ENCODE data around the gene UBE2G2. TPM values are rescaled to one million over a fixed set of nuclear protein-coding genes. Genes with fewer than 3 reads are reported as not detected.
A peak's percentile ranks its signal among the peaks of the same experiment; 100 is the strongest.

Gene UBE2G2
- total and polyA plus RNA-seq, 2 of the 4 experiments (the other 2 are of a cell fraction), result 65.4 to 91.7 TPM

DNA sequence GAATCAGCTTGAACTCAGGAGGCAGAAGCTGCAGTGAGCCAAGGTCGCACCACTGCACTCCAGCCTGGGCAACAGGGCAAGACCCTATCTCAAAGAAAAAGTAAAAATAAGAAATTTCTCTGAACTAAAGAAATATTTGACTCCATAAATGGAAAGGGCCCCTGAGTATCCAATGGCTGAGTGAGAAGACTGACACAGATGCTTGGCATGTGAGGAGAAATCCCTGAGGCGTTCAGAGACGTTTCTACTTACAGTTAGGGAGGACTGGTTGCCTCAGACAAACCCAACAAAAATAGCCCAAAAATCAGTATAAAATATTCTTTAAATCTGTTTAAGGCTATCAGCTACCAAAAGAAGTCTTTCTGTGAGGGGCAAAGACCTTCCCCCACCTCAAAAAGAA, 19.2 kb upstream of the UBE2G2 start:
- no peaks in the 10 kb centered on the region for H3K36me3 ChIP-seq (ENCODE audit: control insufficient read depth, insufficient read depth, low read length)
- TF ChIP-seq RAD21 (IDR thresholded peaks at IDR 0.05; ENCODE audit: low read length) (no peak), RCOR1 (IDR thresholded peaks at IDR 0.05; ENCODE audit: insufficient replicate concordance, low read length) (no peak), CEBPB (IDR thresholded peaks at IDR 0.05; ENCODE audit: low read depth, low read length) (no peak), BHLHE40 (IDR thresholded peaks at IDR 0.05; ENCODE audit: low read depth, low read length) (no peak), FOS (IDR thresholded peaks at IDR 0.05; ENCODE audit: low read depth, low read length) (no peak), SMC3 (IDR thresholded peaks at IDR 0.05; ENCODE audit: low read depth, low read length) (no peak), MAZ (IDR thresholded peaks at IDR 0.05; ENCODE audit: borderline replicate concordance, low read depth, low read length) (no peak), NFE2L2 (IDR thresholded peaks at IDR 0.05; ENCODE audit: low read depth, low read length) (no peak), POLR2A (IDR thresholded peaks at IDR 0.05; ENCODE audit: low read depth, low read length) (no peak), RFX5 (IDR thresholded peaks at IDR 0.05; ENCODE audit: low read depth, low read length) (no peak), MAFK (IDR thresholded peaks at IDR 0.05; ENCODE audit: low read depth, low read length) (no peak), CHD1 (IDR thresholded peaks at IDR 0.05; ENCODE audit: low read depth, low read length) (no peak), MXI1 (IDR thresholded peaks at IDR 0.05; ENCODE audit: borderline replicate concordance, low read depth, low read length) (no peak)
- TF ChIP-seq, protein P1, sequence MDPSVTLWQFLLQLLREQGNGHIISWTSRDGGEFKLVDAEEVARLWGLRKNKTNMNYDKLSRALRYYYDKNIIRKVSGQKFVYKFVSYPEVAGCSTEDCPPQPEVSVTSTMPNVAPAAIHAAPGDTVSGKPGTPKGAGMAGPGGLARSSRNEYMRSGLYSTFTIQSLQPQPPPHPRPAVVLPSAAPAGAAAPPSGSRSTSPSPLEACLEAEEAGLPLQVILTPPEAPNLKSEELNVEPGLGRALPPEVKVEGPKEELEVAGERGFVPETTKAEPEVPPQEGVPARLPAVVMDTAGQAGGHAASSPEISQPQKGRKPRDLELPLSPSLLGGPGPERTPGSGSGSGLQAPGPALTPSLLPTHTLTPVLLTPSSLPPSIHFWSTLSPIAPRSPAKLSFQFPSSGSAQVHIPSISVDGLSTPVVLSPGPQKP (IDR thresholded peaks at IDR 0.05; ENCODE audit: borderline replicate concordance, low read depth, low read length), result no peak
- TF ChIP-seq, protein P2, sequence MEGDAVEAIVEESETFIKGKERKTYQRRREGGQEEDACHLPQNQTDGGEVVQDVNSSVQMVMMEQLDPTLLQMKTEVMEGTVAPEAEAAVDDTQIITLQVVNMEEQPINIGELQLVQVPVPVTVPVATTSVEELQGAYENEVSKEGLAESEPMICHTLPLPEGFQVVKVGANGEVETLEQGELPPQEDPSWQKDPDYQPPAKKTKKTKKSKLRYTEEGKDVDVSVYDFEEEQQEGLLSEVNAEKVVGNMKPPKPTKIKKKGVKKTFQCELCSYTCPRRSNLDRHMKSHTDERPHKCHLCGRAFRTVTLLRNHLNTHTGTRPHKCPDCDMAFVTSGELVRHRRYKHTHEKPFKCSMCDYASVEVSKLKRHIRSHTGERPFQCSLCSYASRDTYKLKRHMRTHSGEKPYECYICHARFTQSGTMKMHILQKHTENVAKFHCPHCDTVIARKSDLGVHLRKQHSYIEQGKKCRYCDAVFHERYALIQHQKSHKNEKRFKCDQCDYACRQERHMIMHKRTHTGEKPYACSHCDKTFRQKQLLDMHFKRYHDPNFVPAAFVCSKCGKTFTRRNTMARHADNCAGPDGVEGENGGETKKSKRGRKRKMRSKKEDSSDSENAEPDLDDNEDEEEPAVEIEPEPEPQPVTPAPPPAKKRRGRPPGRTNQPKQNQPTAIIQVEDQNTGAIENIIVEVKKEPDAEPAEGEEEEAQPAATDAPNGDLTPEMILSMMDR (conservative IDR thresholded peaks at IDR 0.05; ENCODE audit: low read depth, low read length), result no peak
- TF ChIP-seq, protein P3, sequence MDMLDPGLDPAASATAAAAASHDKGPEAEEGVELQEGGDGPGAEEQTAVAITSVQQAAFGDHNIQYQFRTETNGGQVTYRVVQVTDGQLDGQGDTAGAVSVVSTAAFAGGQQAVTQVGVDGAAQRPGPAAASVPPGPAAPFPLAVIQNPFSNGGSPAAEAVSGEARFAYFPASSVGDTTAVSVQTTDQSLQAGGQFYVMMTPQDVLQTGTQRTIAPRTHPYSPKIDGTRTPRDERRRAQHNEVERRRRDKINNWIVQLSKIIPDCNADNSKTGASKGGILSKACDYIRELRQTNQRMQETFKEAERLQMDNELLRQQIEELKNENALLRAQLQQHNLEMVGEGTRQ (IDR thresholded peaks at IDR 0.05; ENCODE audit: low read depth, low read length), result no peak
- no TSS peak for BruUV-seq (replicated peaks)
- in situ Hi-C loops (cut with MboI; ENCODE audit: low sequenced_read_pairs) (loop anchor here (25.0 kb wide), 1 partner anchor 291 kb away; no protein-coding TSS in a partner anchor), intact Hi-C loops (cut with micrococcal nuclease) (no loop called here), dilution Hi-C loops (cut with HindIII; ENCODE audit: low sequenced_read_pairs, unreplicated experiment) (no loop called here)
- no peak overlapping the region for H3K27ac ChIP-seq (ENCODE audit: insufficient read depth, low read length)
- H3K9me1 ChIP-seq (ENCODE audit: insufficient read depth, low read length), result peaks cover 8% of the 10 kb centered on the region
- WGBS, 2 experiments (ENCODE audit: extremely low coverage in 2 of 2, insufficient read length in 1 of 2), result no CpG with 5 or more reads among the region's 3 CpGs
- H3K79me1 ChIP-seq (ENCODE audit: low read depth in 1 of 2, low read length in 2 of 2), result peaks cover 4 to 26% of the 10 kb centered on the region in 2 experiments
- H2AK9ac ChIP-seq (replicated peaks; ENCODE audit: low read depth, low read length, poor library complexity), result no peak overlapping the region
- H2BK5ac ChIP-seq (ENCODE audit: low read depth, low read length, poor library complexity, severe bottlenecking), result no peak overlapping the region
- H4K5ac ChIP-seq (ENCODE audit: low read depth, low read length), result no peak overlapping the region
- ChIA-PET CTCF (interaction anchor here (0.6 kb wide), 1 partner anchor 609 kb away, joined by 10 read pairs; no protein-coding TSS in a partner anchor), POLR2A (ENCODE audit: unreplicated experiment) (no interaction called here)
- no peak overlapping the region for H2BK15ac ChIP-seq (ENCODE audit: low read depth, low read length)
- H4K91ac ChIP-seq (ENCODE audit: insufficient read depth, low read depth, low read length), result no peak overlapping the region
- no peak overlapping the region for H3K56ac ChIP-seq (ENCODE audit: extremely low read depth, insufficient read depth, low read length)
- peaks cover 8% of the 10 kb centered on the region; the same call in 1 of the 2 replicates for H3K4me1 ChIP-seq (ENCODE audit: control insufficient read depth, insufficient read depth, low read length)
- no peak overlapping the region for H3K18ac ChIP-seq (ENCODE audit: low read depth, low read length)
- H3K27me3 ChIP-seq (ENCODE audit: control insufficient read depth, insufficient read depth, low read length), result no peaks in the 10 kb centered on the region; the same call in 1 of the 2 replicates
- H3K4ac ChIP-seq (ENCODE audit: low read depth, low read length), result no peak overlapping the region
- H3K9ac ChIP-seq (ENCODE audit: low read depth, low read length), result no peak overlapping the region
- no peak overlapping the region for H2AK5ac ChIP-seq (ENCODE audit: low read depth, low read length)
- peaks cover 17% of the 10 kb centered on the region for H4K20me1 ChIP-seq (ENCODE audit: insufficient read depth, low read length)
- ATAC-seq (ENCODE audit: low read depth) (no peak), DNase-seq (peak; percentile 60)
- H3K4me2 ChIP-seq (ENCODE audit: low read depth, low read length), result no peak overlapping the region
- peaks cover 39% of the 10 kb centered on the region for H3K9me3 ChIP-seq (ENCODE audit: control insufficient read depth, insufficient read depth, low read length)
- H4K8ac ChIP-seq (ENCODE audit: low read depth in 2 of 2, low read length in 2 of 2), result no peak overlapping the region; a peak in 1 of 4 replicates
- H2AFZ ChIP-seq (replicated peaks; ENCODE audit: low read length, poor library complexity), result no peak overlapping the region
- no peak overlapping the region for H2BK120ac ChIP-seq (ENCODE audit: low read depth, low read length)
- no peak overlapping the region for H3K4me3 ChIP-seq (ENCODE audit: insufficient read depth, low read depth, low read length)
- H2BK20ac ChIP-seq (ENCODE audit: low read depth, low read length), result no peak overlapping the region; the same call in 1 of the 2 replicates
- H3K23ac ChIP-seq (ENCODE audit: low read depth, low read length), result no peak overlapping the region
- no peak overlapping the region for H3K14ac ChIP-seq (replicated peaks; ENCODE audit: low read depth, low read length)
